DOHH2 (cell line): ENCODE data around the gene XKR3.

ENCODE experiments used
- EZH2phosphoT487 ChIP-seq: fragments of 200-600 bp; sonication (generic); IDR thresholded peaks from 2 replicates; pipeline ENCODE4 v1.6.1; 2017; ENCODE audit warnings: borderline replicate concordance, mild to moderate bottlenecking, antibody characterized with exemption, low read length, moderate library complexity, mixed read lengths
- TF ChIP-seq, protein P1 (sequence below): fragments of 200-600 bp; sonication (generic); IDR thresholded peaks from one replicate; pipeline ENCODE4 v1.5.1; 2014; ENCODE audit warnings: antibody characterized with exemption, mild to moderate bottlenecking, low read depth, low read length; ENCODE audit not compliant: poor library complexity, severe bottlenecking

DNA sequence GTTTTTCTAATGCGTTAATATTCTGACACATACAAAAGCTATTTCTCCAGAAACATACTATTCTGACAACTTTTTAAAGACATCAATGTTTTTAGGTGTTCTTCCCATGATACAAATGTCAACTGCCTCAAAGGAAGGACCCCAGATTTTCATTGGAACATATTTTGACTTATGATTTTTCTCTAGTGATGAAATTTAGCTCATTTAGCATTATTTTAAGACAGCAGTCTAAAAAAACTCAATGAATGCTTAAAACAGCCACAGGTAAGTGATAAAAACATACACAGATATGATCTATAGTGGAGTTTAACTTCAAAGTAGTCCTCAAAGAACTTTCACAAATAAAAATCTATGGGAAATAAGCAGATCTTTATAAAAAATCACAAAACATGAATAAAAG lies 24.9 kb downstream of the XKR3 start:
- TF ChIP-seq, protein P1, sequence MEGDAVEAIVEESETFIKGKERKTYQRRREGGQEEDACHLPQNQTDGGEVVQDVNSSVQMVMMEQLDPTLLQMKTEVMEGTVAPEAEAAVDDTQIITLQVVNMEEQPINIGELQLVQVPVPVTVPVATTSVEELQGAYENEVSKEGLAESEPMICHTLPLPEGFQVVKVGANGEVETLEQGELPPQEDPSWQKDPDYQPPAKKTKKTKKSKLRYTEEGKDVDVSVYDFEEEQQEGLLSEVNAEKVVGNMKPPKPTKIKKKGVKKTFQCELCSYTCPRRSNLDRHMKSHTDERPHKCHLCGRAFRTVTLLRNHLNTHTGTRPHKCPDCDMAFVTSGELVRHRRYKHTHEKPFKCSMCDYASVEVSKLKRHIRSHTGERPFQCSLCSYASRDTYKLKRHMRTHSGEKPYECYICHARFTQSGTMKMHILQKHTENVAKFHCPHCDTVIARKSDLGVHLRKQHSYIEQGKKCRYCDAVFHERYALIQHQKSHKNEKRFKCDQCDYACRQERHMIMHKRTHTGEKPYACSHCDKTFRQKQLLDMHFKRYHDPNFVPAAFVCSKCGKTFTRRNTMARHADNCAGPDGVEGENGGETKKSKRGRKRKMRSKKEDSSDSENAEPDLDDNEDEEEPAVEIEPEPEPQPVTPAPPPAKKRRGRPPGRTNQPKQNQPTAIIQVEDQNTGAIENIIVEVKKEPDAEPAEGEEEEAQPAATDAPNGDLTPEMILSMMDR = no peak
- no peak for TF ChIP-seq EZH2phosphoT487
